ENCODE results near the gene MYLK. TPM values are rescaled to one million over a fixed set of nuclear protein-coding genes. Genes with fewer than 3 reads are reported as not detected.

The MYLK gene
- total RNA-seq, 1 donor from 2014 or later, result 0.16 TPM

DNA sequence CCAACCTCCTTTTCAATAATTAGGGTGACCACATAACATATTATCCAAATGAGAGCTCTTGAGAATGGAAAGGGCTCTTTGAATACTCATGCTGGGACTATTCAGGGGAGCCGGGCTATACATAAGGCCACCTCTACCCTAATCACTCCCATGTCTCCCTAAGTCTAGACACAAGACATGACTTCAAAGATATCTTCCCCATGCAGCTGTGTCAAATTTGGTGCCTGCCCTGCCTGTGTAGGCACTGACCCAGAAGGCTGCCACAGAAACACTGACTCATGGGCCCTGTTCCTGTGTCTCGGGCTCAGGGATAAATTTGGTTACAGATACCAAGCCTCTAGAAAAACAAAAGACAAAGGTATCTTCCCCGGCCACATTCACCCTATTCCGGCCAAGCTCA is 70.3 kb downstream of the MYLK start:
- Mint-ChIP-seq H3K27ac (no peak overlapping the region), H3K4me3 (ENCODE audit: low read depth) (no peak overlapping the region), H3K4me1 (ENCODE audit: low read depth) (no peaks in the 10 kb centered on the region), H3K36me3 (ENCODE audit: low read depth) (no peaks in the 10 kb centered on the region), H3K27me3 (ENCODE audit: low read depth) (no peaks in the 10 kb centered on the region), H3K9me3 (no peaks in the 10 kb centered on the region)
- intact Hi-C loops (cut with micrococcal nuclease), result no loop called here
- no peak for DNase-seq (ENCODE audit: low spot score)

DNA sequence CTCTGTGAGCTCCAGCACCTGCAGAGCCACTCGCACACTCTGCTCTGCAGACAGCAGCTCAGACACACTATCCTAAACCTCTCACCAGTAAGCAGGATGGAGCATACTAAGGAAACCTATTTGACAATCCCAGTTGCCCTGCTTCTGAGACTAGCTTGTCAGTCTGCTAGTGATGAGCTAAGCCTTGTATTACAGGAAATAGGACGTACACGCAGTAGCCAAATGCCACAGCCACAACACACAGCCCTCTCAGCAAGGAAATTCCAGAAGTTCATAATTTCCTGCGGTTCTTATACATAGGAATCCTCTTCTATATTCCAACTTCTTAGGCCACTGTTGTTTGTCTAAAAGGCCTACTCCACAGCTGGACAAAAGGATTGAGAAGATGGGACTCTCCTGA is 74.5 kb downstream of the MYLK start:
- Mint-ChIP-seq H3K36me3 (ENCODE audit: low read depth) (no peaks in the 10 kb centered on the region), H3K4me3 (ENCODE audit: low read depth) (no peak overlapping the region)
- intact Hi-C loops (cut with micrococcal nuclease), result no loop called here

GRCh38 chr3:123808812-123809211 is 75.3 kb downstream of the MYLK start:
- H3K9me3 Mint-ChIP-seq, result no peaks in the 10 kb centered on the region
- no peak overlapping the region for H3K27ac Mint-ChIP-seq
- no peaks in the 10 kb centered on the region for H3K4me1 Mint-ChIP-seq (ENCODE audit: low read depth)
- no peak for DNase-seq (ENCODE audit: low spot score)
- no peaks in the 10 kb centered on the region for H3K27me3 Mint-ChIP-seq (ENCODE audit: low read depth)
- no peak overlapping the region for H3K4me3 Mint-ChIP-seq (ENCODE audit: low read depth)
- H3K36me3 Mint-ChIP-seq (ENCODE audit: low read depth), result no peaks in the 10 kb centered on the region
- intact Hi-C loops (cut with micrococcal nuclease), result no loop called here

More for the DNA sequence above, 74.5 kb downstream of the MYLK start:
- DNase-seq (ENCODE audit: low spot score), result no peak
- no peaks in the 10 kb centered on the region for H3K9me3 Mint-ChIP-seq
- H3K27me3 Mint-ChIP-seq (ENCODE audit: low read depth), result no peaks in the 10 kb centered on the region
- H3K27ac Mint-ChIP-seq, result no peak overlapping the region
- no peaks in the 10 kb centered on the region for H3K4me1 Mint-ChIP-seq (ENCODE audit: low read depth)

- DNase-seq (ENCODE audit: low spot score), result no peak
- Mint-ChIP-seq H3K9me3 (no peaks in the 10 kb centered on the region), H3K36me3 (ENCODE audit: low read depth) (no peaks in the 10 kb centered on the region), H3K4me3 (ENCODE audit: low read depth) (no peak overlapping the region), H3K4me1 (ENCODE audit: low read depth) (no peaks in the 10 kb centered on the region), H3K27me3 (ENCODE audit: low read depth) (no peaks in the 10 kb centered on the region), H3K27ac (no peak overlapping the region)
- intact Hi-C loops (cut with micrococcal nuclease), result no loop called here
These were observed 76.3 kb downstream of the MYLK start for GRCh38 chr3:123807820-123808219.

- Mint-ChIP-seq H3K9me3 (no peaks in the 10 kb centered on the region), H3K27me3 (ENCODE audit: low read depth) (no peaks in the 10 kb centered on the region), H3K4me1 (ENCODE audit: low read depth) (no peaks in the 10 kb centered on the region), H3K27ac (no peak overlapping the region), H3K36me3 (ENCODE audit: low read depth) (no peaks in the 10 kb centered on the region), H3K4me3 (ENCODE audit: low read depth) (no peak overlapping the region)
- DNase-seq (ENCODE audit: low spot score), result no peak
- intact Hi-C loops (cut with micrococcal nuclease), result no loop called here
These were observed 78.6 kb downstream of the MYLK start for GRCh38 chr3:123805504-123805903.

DNA sequence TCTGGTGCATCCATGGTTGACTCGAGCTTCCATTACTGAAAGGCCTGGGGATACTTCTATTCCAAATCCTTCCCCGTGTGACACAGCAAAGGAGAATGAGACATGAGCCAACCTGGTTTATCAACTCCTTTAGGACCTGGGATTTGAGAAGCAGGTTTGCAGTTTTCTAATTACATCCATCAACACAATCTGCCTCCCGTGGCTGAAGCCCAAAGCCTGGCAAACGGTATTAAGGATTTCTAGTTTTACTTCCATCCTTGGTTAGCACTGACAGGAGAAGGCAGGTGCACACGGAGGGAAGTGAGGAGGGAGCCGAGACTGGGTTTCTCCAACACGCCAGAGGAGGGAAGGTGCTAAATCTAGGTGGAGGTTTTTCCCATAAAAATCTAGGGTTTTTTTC is 79.0 kb downstream of the MYLK start:
- DNase-seq (ENCODE audit: low spot score), result no peak
- intact Hi-C loops (cut with micrococcal nuclease), result no loop called here
- Mint-ChIP-seq H3K4me3 (ENCODE audit: low read depth) (no peak overlapping the region), H3K4me1 (ENCODE audit: low read depth) (no peaks in the 10 kb centered on the region), H3K27ac (no peak overlapping the region), H3K27me3 (ENCODE audit: low read depth) (no peaks in the 10 kb centered on the region), H3K9me3 (no peaks in the 10 kb centered on the region), H3K36me3 (ENCODE audit: low read depth) (no peaks in the 10 kb centered on the region)

GRCh38 chr3:123804676-123805075 is 79.5 kb downstream of the MYLK start:
- intact Hi-C loops (cut with micrococcal nuclease), result no loop called here
- no peak overlapping the region for H3K27ac Mint-ChIP-seq
- H3K36me3 Mint-ChIP-seq (ENCODE audit: low read depth), result no peaks in the 10 kb centered on the region
- no peaks in the 10 kb centered on the region for H3K9me3 Mint-ChIP-seq
- no peaks in the 10 kb centered on the region for H3K27me3 Mint-ChIP-seq (ENCODE audit: low read depth)
- no peak overlapping the region for H3K4me3 Mint-ChIP-seq (ENCODE audit: low read depth)
- H3K4me1 Mint-ChIP-seq (ENCODE audit: low read depth), result no peaks in the 10 kb centered on the region
- DNase-seq (ENCODE audit: low spot score), result no peak

DNA sequence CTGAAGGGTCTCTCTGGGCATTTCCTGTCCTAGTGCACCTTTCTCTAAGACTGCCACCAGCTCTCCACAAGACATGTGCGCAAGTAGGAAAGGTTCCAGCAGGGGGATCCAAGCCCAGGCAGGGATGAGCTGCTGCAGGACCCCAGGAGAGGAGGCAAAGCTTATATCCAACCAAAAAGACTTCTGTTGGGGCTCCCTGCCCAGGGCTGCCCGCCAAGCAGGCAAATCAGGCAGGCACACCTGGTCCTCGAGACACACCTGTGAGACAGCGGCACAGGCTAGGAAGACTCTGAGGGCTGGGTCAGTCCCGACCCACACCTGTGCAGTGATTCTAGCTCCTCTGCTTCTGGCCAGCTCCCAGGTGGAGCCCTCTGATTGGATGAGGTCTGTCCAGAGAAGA is 80.6 kb downstream of the MYLK start:
- DNase-seq (ENCODE audit: low spot score), result no peak
- H3K27me3 Mint-ChIP-seq (ENCODE audit: low read depth), result no peaks in the 10 kb centered on the region
- no peak overlapping the region for H3K27ac Mint-ChIP-seq
- intact Hi-C loops (cut with micrococcal nuclease), result no loop called here
- no peaks in the 10 kb centered on the region for H3K36me3 Mint-ChIP-seq (ENCODE audit: low read depth)
- H3K4me1 Mint-ChIP-seq (ENCODE audit: low read depth), result no peaks in the 10 kb centered on the region
- no peak overlapping the region for H3K4me3 Mint-ChIP-seq (ENCODE audit: low read depth)
- H3K9me3 Mint-ChIP-seq, result no peaks in the 10 kb centered on the region

- intact Hi-C loops (cut with micrococcal nuclease), result no loop called here
- H3K27ac Mint-ChIP-seq, result no peak overlapping the region
- no peak overlapping the region for H3K4me3 Mint-ChIP-seq (ENCODE audit: low read depth)
These were observed 82.0 kb downstream of the MYLK start for GRCh38 chr3:123802007-123802625.

DNA sequence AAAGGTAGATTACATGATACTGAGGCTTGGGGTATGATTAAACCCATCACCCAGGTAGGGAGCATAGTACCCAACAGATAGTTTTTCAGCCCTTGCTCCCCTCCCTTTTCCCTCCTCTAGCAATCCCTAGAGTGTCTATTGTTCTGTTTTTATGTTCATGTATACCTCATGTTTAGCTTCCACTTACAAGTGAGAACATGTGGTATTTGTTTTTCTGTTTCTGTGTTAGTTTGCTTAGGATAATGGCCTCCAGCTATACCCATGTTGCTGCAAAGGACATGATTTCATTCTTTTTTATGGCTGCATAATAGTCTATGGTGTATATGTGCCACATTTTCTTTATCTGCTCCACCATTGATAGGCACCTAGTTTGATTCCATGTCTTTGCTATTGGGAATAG is 82.7 kb downstream of the MYLK start:
- no peaks in the 10 kb centered on the region for H3K27me3 Mint-ChIP-seq (ENCODE audit: low read depth)
- intact Hi-C loops (cut with micrococcal nuclease), result no loop called here
- no peaks in the 10 kb centered on the region for H3K4me1 Mint-ChIP-seq (ENCODE audit: low read depth)
- H3K4me3 Mint-ChIP-seq (ENCODE audit: low read depth), result no peak overlapping the region
- no peaks in the 10 kb centered on the region for H3K9me3 Mint-ChIP-seq
- no peaks in the 10 kb centered on the region for H3K36me3 Mint-ChIP-seq (ENCODE audit: low read depth)
- H3K27ac Mint-ChIP-seq, result no peak overlapping the region
- DNase-seq (ENCODE audit: low spot score), result no peak

More at GRCh38 chr3:123802007-123802625, 82.0 kb downstream of the MYLK start:
- H3K27me3 Mint-ChIP-seq (ENCODE audit: low read depth), result no peaks in the 10 kb centered on the region
- H3K36me3 Mint-ChIP-seq (ENCODE audit: low read depth), result no peaks in the 10 kb centered on the region
- H3K4me1 Mint-ChIP-seq (ENCODE audit: low read depth), result no peaks in the 10 kb centered on the region
- no peaks in the 10 kb centered on the region for H3K9me3 Mint-ChIP-seq
- no peak for DNase-seq (ENCODE audit: low spot score)

DNA sequence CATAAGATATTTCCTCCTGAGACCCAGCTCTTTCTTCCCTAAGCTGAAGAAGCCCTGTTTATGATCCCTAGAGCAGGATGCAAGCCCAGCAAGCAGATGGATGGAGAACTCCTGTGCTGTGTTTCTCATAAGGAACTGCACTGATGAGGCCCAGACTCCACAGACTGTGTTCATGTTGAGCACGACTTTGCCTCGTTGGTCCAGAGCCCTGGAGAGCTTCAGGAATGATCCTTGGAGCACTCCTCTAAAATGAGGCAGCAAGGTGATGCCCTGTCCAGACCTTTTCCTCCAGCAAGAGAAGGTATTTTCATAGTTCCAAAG is 83.8 kb downstream of the MYLK start:
- Mint-ChIP-seq H3K36me3 (ENCODE audit: low read depth) (no peaks in the 10 kb centered on the region), H3K27ac (no peak overlapping the region), H3K27me3 (ENCODE audit: low read depth) (peaks cover 3% of the 10 kb centered on the region), H3K4me1 (ENCODE audit: low read depth) (no peaks in the 10 kb centered on the region), H3K9me3 (no peaks in the 10 kb centered on the region), H3K4me3 (ENCODE audit: low read depth) (no peak overlapping the region)
- intact Hi-C loops (cut with micrococcal nuclease), result no loop called here
- no peak for DNase-seq (ENCODE audit: low spot score)

DNA sequence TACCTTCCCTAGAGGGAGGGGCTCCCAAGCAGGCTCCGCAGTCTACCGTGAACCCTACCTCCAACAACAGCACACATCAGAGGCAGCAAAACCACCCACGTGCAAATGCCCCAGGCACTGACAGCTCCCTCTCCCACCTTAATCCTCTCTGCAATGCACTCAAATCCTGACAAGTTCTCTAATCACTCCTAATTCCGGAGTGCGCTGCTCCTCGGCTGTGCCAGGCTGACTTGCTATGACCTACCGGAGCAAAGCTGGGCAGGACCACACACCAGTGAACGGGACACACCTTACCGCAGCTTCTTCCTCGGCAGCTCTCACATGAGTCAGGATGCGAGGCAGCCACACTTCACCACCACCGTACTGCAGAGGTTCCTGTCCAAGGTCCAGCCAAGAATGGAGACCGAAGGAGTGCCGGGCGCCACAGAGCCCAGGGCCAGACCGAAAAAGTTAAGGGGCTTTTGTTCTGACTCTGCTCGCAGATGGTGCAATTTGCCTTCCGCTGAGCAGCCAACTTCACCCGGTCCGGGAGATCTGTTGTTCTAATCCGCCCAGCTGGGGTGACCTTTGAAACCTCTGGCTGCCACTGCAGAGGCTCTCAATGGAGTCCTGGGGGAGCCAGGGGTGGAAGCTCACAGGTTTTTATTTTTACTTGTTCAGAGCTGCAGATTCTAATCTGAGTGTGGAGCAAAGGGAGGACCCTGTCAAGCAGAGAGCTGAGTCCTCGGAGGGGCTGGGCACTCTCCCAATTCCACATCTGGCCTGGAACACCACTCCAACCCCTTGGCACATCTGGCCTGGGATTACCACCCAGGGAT is 84.4 kb downstream of the MYLK start:
- Mint-ChIP-seq H3K27me3 (ENCODE audit: low read depth) (peaks cover 6% of the 10 kb centered on the region), H3K4me1 (ENCODE audit: low read depth) (no peaks in the 10 kb centered on the region), H3K36me3 (ENCODE audit: low read depth) (no peaks in the 10 kb centered on the region), H3K27ac (no peak overlapping the region), H3K9me3 (no peaks in the 10 kb centered on the region), H3K4me3 (ENCODE audit: low read depth) (no peak overlapping the region)
- no peak for DNase-seq (ENCODE audit: low spot score)
- intact Hi-C loops (cut with micrococcal nuclease), result no loop called here

DNA sequence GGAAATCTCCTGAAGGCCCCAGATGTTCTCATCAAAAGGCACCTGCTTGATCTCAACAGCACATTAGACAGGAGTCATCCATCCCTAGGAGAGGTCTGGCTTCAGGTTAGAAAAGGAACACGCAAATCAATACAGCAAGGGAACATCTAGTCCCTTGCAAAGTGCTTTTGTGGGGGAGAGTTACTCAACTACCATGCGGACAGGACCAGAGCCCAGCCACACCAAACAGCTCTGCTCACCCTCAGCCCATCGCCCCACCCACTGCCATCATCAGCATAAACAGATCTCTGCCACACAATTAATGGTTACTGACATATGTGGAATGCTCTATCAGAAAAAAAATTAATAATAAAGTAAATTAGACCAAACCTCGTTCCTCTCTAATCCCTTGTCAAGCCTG is 85.6 kb downstream of the MYLK start:
- DNase-seq (ENCODE audit: low spot score), result no peak
- Mint-ChIP-seq H3K27ac (no peak overlapping the region), H3K4me3 (ENCODE audit: low read depth) (no peak overlapping the region), H3K36me3 (ENCODE audit: low read depth) (no peaks in the 10 kb centered on the region), H3K27me3 (ENCODE audit: low read depth) (peaks cover 7% of the 10 kb centered on the region), H3K9me3 (no peaks in the 10 kb centered on the region), H3K4me1 (ENCODE audit: low read depth) (no peaks in the 10 kb centered on the region)
- intact Hi-C loops (cut with micrococcal nuclease), result no loop called here
